Measurements from ENCODE around the gene NXPH3. TPM values are rescaled to one million over a fixed set of nuclear protein-coding genes. Genes with fewer than 3 reads are reported as not detected.

The NXPH3 gene
- total RNA-seq, 1 experiment from 2014 or later: not detected

- peaks cover 53% of the 10 kb centered on the region for H3K27me3 ChIP-seq (ENCODE audit: insufficient read depth, low read depth)
- intact Hi-C loops (cut with micrococcal nuclease; ENCODE audit: unreplicated experiment): no loop called here
- H3K9me3 ChIP-seq (ENCODE audit: insufficient read depth, low read depth): no peaks in the 10 kb centered on the region
These were observed 45.6 kb upstream of the NXPH3 start for GRCh38 chr17:49530118-49530517.

DNA sequence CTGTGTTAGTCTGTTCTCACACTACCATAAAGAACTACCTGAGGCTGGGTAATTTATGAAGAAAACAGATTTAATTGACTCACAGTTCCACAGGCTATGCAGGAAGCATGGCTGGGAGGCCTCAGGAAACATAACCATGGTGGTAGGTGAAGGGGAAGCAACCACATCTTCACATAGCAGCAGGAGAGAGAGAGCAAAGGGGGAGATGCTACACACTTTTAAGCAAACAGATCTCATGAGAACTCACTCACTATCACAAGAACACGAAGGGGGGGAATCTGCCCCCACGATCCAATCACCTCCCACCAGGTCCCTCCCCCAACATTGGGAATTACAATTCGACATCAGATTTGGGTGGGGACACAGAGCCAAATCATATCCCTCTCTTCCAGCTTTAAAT is 31.8 kb upstream of the NXPH3 start:
- no peak overlapping the region for H2AFZ ChIP-seq
- no peaks in the 10 kb centered on the region for H3K9me3 ChIP-seq (ENCODE audit: insufficient read depth, low read depth)
- H3F3A ChIP-seq (ENCODE audit: insufficient read depth, low read depth): no peaks in the 10 kb centered on the region
- no peak overlapping the region for H3K27ac ChIP-seq
- no TSS peak for BruUV-seq (replicated peaks)
- no peaks in the 10 kb centered on the region for H3K79me2 ChIP-seq (ENCODE audit: low read depth)
- ChIA-PET CTCF (no interaction called here), POLR2A (ENCODE audit: unreplicated experiment) (no interaction called here)
- no peak for DNase-seq
- H3K4me2 ChIP-seq: no peak overlapping the region
- no peak overlapping the region for H3K4me3 ChIP-seq
- no peak for TF ChIP-seq CTCF (conservative IDR thresholded peaks at IDR 0.05)
- TF ChIP-seq EZH2 (IDR thresholded peaks at IDR 0.05; ENCODE audit: low read depth): no peak
- no peaks in the 10 kb centered on the region for H3K9me2 ChIP-seq (ENCODE audit: insufficient read depth)
- peaks cover 13% of the 10 kb centered on the region; the same call in 1 of the 2 replicates for H3K27me3 ChIP-seq (ENCODE audit: insufficient read depth, low read depth)
- H3K36me3 ChIP-seq (ENCODE audit: low read depth): no peaks in the 10 kb centered on the region
- no peaks in the 10 kb centered on the region for H3K4me1 ChIP-seq (replicated peaks; ENCODE audit: insufficient read depth)
- intact Hi-C loops (cut with micrococcal nuclease; ENCODE audit: unreplicated experiment): no loop called here
- no peaks in the 10 kb centered on the region for H4K20me1 ChIP-seq (ENCODE audit: insufficient read depth)

More at GRCh38 chr17:49530118-49530517, 45.6 kb upstream of the NXPH3 start:
- POLR2A ChIA-PET (ENCODE audit: unreplicated experiment): no interaction called here
- no peak overlapping the region for H3K27ac ChIP-seq
- H3K79me2 ChIP-seq (ENCODE audit: low read depth): no peaks in the 10 kb centered on the region
- no peaks in the 10 kb centered on the region for H4K20me1 ChIP-seq (ENCODE audit: insufficient read depth)
- no peak overlapping the region for H3K4me2 ChIP-seq
- CTCF ChIA-PET: interaction anchor here (0.6 to 0.7 kb wide), 5 partner anchors 13 to 169 kb away, joined by 3 to 18 read pairs (median 4); no protein-coding TSS in a partner anchor
- no peak overlapping the region for H2AFZ ChIP-seq
- no peaks in the 10 kb centered on the region for H3K36me3 ChIP-seq (ENCODE audit: low read depth)
- DNase-seq: no peak
- no peaks in the 10 kb centered on the region for H3K9me2 ChIP-seq (ENCODE audit: insufficient read depth)
- H3K4me3 ChIP-seq: no peak overlapping the region
- BruUV-seq (replicated peaks): no TSS peak
- H3K4me1 ChIP-seq (replicated peaks; ENCODE audit: insufficient read depth): no peaks in the 10 kb centered on the region
- no peaks in the 10 kb centered on the region for H3F3A ChIP-seq (ENCODE audit: insufficient read depth, low read depth)
- TF ChIP-seq CTCF (conservative IDR thresholded peaks at IDR 0.05) (no peak), EZH2 (IDR thresholded peaks at IDR 0.05; ENCODE audit: low read depth) (no peak)

DNA sequence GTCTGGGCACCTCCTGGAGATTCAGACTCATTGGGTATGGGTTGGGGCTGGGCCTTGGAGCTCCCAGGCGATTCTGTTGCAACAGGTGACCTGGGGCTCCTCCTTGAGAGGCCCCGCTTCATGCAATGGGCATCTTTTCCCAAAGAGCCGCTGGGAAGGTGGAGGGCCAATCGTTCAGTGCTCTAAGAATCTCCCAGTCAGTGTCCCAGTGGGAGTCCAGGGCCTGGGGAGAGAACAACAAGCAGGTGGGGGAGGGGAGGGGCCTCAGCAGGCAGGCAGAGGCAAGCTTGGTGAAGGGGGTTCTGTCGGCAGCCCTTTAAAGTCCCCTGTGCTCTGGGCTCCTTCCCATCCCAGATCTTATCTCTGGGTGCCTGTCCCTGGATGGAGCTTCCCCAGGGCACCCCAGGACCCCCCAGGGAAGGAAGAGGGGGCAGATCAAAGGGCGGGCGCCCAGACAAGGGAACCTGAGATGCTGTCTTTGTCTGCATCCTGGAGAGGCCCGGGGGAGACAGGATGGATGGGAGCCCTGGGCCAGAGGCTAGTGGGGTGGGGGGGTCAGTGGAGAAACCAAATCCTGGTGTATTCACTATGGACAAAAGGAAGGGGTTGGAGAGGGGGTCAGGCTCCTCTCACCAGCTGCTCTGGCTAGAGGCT is 30.5 kb upstream of the NXPH3 start:
- H3F3A ChIP-seq (ENCODE audit: insufficient read depth, low read depth): no peaks in the 10 kb centered on the region
- peaks cover 10% of the 10 kb centered on the region; the same call in 1 of the 2 replicates for H3K27me3 ChIP-seq (ENCODE audit: insufficient read depth, low read depth)
- intact Hi-C loops (cut with micrococcal nuclease; ENCODE audit: unreplicated experiment): no loop called here
- DNase-seq: no peak
- H3K9me2 ChIP-seq (ENCODE audit: insufficient read depth): no peaks in the 10 kb centered on the region
- H3K4me3 ChIP-seq: no peak overlapping the region
- CTCF ChIA-PET: interaction anchor here (0.5 kb wide), 1 partner anchor 41 kb away, joined by 10 read pairs; no protein-coding TSS in a partner anchor
- no peaks in the 10 kb centered on the region for H3K79me2 ChIP-seq (ENCODE audit: low read depth)
- H3K4me2 ChIP-seq: no peak overlapping the region
- no peaks in the 10 kb centered on the region for H3K4me1 ChIP-seq (replicated peaks; ENCODE audit: insufficient read depth)
- no peaks in the 10 kb centered on the region for H3K36me3 ChIP-seq (ENCODE audit: low read depth)
- BruUV-seq (replicated peaks): no TSS peak
- H3K9me3 ChIP-seq (ENCODE audit: insufficient read depth, low read depth): no peaks in the 10 kb centered on the region
- H4K20me1 ChIP-seq (ENCODE audit: insufficient read depth): no peaks in the 10 kb centered on the region
- no peak overlapping the region for H3K27ac ChIP-seq
- POLR2A ChIA-PET (ENCODE audit: unreplicated experiment): no interaction called here
- no peak overlapping the region for H2AFZ ChIP-seq
- no peak for TF ChIP-seq EZH2 (IDR thresholded peaks at IDR 0.05; ENCODE audit: low read depth)
